GM12878 (cell line): ENCODE data around the gene EFNA3.

Source experiments
- CBFB ChIP-seq: IDR thresholded peaks from 2 replicates; pipeline ENCODE4 v1.6.1; 2016; ENCODE audit warnings: antibody characterized with exemption, low read depth
- PKNOX1 ChIP-seq: fragments of 450-650 bp; IDR thresholded peaks from 2 replicates; pipeline ENCODE4 v1.6.1; 2016; ENCODE audit warnings: mild to moderate bottlenecking
- PML ChIP-seq: IDR thresholded peaks from 2 replicates; pipeline ENCODE4 v1.6.1; 2012; ENCODE audit warnings: low read length, inconsistent platforms
- SKIL ChIP-seq: fragments of 450-650 bp; IDR thresholded peaks from 2 replicates; pipeline ENCODE4 v1.6.1; 2017; ENCODE audit warnings: mild to moderate bottlenecking, low read depth, inconsistent platforms; ENCODE audit not compliant: poor library complexity, severe bottlenecking
- TARDBP ChIP-seq: IDR thresholded peaks from 2 replicates; pipeline ENCODE4 v1.6.1; 2016; ENCODE audit warnings: borderline replicate concordance
- WRNIP1 ChIP-seq: IDR thresholded peaks from 2 replicates; pipeline ENCODE4 v1.6.1; 2011; ENCODE audit warnings: low read depth, low read length, improper control_type of control experiment, borderline replicate concordance
- ZNF274 ChIP-seq: IDR thresholded peaks from one replicate; pipeline ENCODE4 v1.8.0; 2011; ENCODE audit not compliant: insufficient read length, insufficient read depth

- TF ChIP-seq CBFB (no peak), TARDBP (no peak), SKIL (no peak), ZNF274 (no peak), PML (no peak), WRNIP1 (no peak), PKNOX1 (no peak)
Observed at GRCh38 chr1:155071701-155072100, 6.9 kb upstream of the EFNA3 start.
